PFSK-1 (cell line): ENCODE measurements around the gene METAP1.

Source experiments
- POLR2AphosphoS5 ChIP-seq: IDR thresholded peaks from 2 replicates; pipeline ENCODE4 v1.6.1; 2012; ENCODE audit warnings: low read depth, mild to moderate bottlenecking, control low read depth, low read length, moderate library complexity
- SIN3A ChIP-seq: IDR thresholded peaks from 2 replicates; pipeline ENCODE4 v1.6.1; 2012; ENCODE audit warnings: mild to moderate bottlenecking, low read length, moderate library complexity, borderline replicate concordance; ENCODE audit not compliant: insufficient read depth

DNA sequence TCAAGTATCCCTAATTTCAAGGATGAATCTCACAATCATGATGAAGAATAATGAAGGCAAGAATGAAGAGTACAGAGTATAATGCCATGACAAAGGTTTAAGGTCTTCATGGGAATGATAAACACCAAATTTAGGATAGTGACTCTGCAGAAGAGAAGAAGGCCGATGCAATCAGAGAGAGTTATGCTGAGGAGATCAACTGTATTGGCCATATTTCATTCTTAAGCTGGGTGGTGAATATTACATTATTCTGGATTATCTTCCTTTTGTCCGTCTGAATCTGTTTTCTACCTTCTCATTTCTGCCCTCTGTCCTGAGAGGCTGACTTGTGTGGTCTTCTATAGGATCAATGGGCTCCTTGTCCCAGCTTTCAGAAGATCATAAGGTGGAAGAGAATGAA lies 7.8 kb upstream of the METAP1 start:
- TF ChIP-seq POLR2AphosphoS5 (no peak), SIN3A (no peak)
